Lung (tissue), 12 donors: ENCODE data around the gene FBXO34. TPM values are rescaled to one million over a fixed set of nuclear protein-coding genes. Genes with fewer than 3 reads are reported as not detected.

Source experiments
- ATAC-seq: fragments of 200-7000 bp; cut with Tn5 transposase; one replicate; pipeline ENCODE4 v1.9.1; 2020; ENCODE audit warnings: moderate number of reproducible peaks; ENCODE audit not compliant: insufficient read depth, low FRiP score
- DNase-seq, 3 donors: peaks; one replicate each; pipeline ENCODE4 v3.0.0-alpha.2; 2013 to 2017
- H3K27ac ChIP-seq, 2 donors: one replicate each; pipeline ENCODE4 v1.5.1; 2013; ENCODE audit warnings: mild to moderate bottlenecking in 2 of 2, moderate library complexity in 2 of 2, control low read depth in 1 of 2, inconsistent platforms in 1 of 2, low read depth in 1 of 2, low read length in 1 of 2
- H3K27me3 ChIP-seq, 3 donors: one replicate each; pipeline ENCODE4 v1.5.1; 2013; ENCODE audit warnings: low read length in 2 of 3; ENCODE audit not compliant: control insufficient read depth in 3 of 3, insufficient read depth in 3 of 3
- H3K36me3 ChIP-seq, 4 donors: one replicate each; pipeline ENCODE4 v1.5.1; 2013; ENCODE audit warnings: low read length in 4 of 4, mild to moderate bottlenecking in 1 of 4, moderate library complexity in 1 of 4; ENCODE audit not compliant: control insufficient read depth in 4 of 4, insufficient read depth in 4 of 4
- H3K4me1 ChIP-seq, 5 donors: one replicate each; pipeline ENCODE4 v1.5.1; 2013; ENCODE audit warnings: low read length in 5 of 5, mild to moderate bottlenecking in 2 of 5, moderate library complexity in 1 of 5; ENCODE audit not compliant: control insufficient read depth in 5 of 5, insufficient read depth in 5 of 5
- H3K4me3 ChIP-seq: one replicate; pipeline ENCODE4 v1.5.1; 2013; ENCODE audit warnings: mild to moderate bottlenecking, control low read depth, moderate library complexity
- H3K9ac ChIP-seq, 2 donors: one replicate each; pipeline ENCODE4 v1.5.1; 2013; ENCODE audit warnings: low read length in 2 of 2, control low read depth in 1 of 2; ENCODE audit not compliant: insufficient read depth in 1 of 2
- H3K9me3 ChIP-seq, 4 donors: one replicate each; pipeline ENCODE4 v1.5.1; 2013; ENCODE audit warnings: low read length in 3 of 4, mild to moderate bottlenecking in 1 of 4, moderate library complexity in 1 of 4; ENCODE audit not compliant: control insufficient read depth in 4 of 4, insufficient read depth in 3 of 4
- WGBS, 2 donors: extraction: QIAGEN DNeasy Blood & Tissue Kit; methylation state at CpG; one replicate each; pipeline ENCODE4 v1.1.7; 2013; 5-methylcytosine and 5-hydroxymethylcytosine counted together
- polyA plus RNA-seq, 2 donors: library from polyadenylated mRNA; stranded (reverse); fragments of 200-250 nt; gene quantifications; one replicate each; pipeline ENCODE4 v1.2.1, GENCODE V29; 2013
- total RNA-seq, 2 donors: library from RNA; depleted of rRNA in 1 of 2; stranded (reverse); fragments of >200 nt in 1 of 2; gene quantifications; one replicate each; pipeline ENCODE4 v1.2.1, GENCODE V29; 2014 to 2021
- TF ChIP-seq, protein P1 (sequence below): IDR thresholded peaks from 2 replicates; pipeline ENCODE4 v1.5.1; 2012; ENCODE audit warnings: mild to moderate bottlenecking; ENCODE audit errors: control extremely low read depth, extremely low read depth
- donor health status: control.
- donor health status: control.
- donor health status: Bipolar disorder and iron deficiency.
- donor health status: healthy.
- donor health status: DM: yes; HTN: yes; CAD: no.

FBXO34 gene
- total and polyA plus RNA-seq, 4 donors = 14.0 to 59.4 (median 22.2) TPM

DNA sequence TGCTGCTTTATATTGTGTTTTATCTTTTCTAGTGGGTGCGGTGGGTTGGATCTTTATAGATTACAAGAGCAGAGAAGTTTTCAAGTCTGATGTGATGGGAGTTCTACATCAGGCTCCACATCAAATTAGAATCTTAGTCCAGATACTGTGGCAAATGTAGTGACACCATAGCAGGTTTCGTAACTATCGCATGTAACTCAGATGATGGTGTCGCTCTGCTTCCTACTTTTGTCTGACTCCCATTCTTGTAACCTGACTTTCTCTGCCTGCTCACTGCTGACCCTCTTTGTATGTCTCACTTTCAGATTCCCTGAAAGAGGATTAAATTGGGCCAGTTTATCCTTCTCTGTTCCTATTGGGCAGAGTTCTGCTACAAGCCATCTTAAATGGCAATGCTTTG, 22.8 kb upstream of the FBXO34 start:
- TF ChIP-seq, protein P1, sequence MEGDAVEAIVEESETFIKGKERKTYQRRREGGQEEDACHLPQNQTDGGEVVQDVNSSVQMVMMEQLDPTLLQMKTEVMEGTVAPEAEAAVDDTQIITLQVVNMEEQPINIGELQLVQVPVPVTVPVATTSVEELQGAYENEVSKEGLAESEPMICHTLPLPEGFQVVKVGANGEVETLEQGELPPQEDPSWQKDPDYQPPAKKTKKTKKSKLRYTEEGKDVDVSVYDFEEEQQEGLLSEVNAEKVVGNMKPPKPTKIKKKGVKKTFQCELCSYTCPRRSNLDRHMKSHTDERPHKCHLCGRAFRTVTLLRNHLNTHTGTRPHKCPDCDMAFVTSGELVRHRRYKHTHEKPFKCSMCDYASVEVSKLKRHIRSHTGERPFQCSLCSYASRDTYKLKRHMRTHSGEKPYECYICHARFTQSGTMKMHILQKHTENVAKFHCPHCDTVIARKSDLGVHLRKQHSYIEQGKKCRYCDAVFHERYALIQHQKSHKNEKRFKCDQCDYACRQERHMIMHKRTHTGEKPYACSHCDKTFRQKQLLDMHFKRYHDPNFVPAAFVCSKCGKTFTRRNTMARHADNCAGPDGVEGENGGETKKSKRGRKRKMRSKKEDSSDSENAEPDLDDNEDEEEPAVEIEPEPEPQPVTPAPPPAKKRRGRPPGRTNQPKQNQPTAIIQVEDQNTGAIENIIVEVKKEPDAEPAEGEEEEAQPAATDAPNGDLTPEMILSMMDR = no peak
- ATAC-seq = no peak
- no peaks in the 10 kb centered on the region for H3K4me1 ChIP-seq
- no peaks in the 10 kb centered on the region for H3K36me3 ChIP-seq
- no peak overlapping the region for H3K27ac ChIP-seq
- H3K27me3 ChIP-seq = peaks cover 0 to 4% (median 0%) of the 10 kb centered on the region in 3 donors
- H3K9me3 ChIP-seq = peaks cover 0 to 2% (median 0%) of the 10 kb centered on the region in 4 donors
- H3K4me3 ChIP-seq = no peak overlapping the region
- no peak overlapping the region for H3K9ac ChIP-seq
- no peak for DNase-seq
- 87 to 90% methylated on average over 4 of the region's 4 CpGs for WGBS, 2 donors

- H3K9me3 ChIP-seq = peaks cover 0 to 2% (median 0%) of the 10 kb centered on the region in 4 donors
- 59 to 73% methylated on average over 4 of the region's 4 CpGs for WGBS, 2 donors
- no peak overlapping the region for H3K4me3 ChIP-seq
- no peaks in the 10 kb centered on the region for H3K4me1 ChIP-seq
- H3K27me3 ChIP-seq = peaks cover 0 to 3% (median 0%) of the 10 kb centered on the region in 3 donors
- no peak overlapping the region for H3K27ac ChIP-seq
- DNase-seq (no peak), ATAC-seq (no peak)
- TF ChIP-seq, protein P1 = no peak
- no peaks in the 10 kb centered on the region for H3K36me3 ChIP-seq
- H3K9ac ChIP-seq = no peak overlapping the region
Measured at GRCh38 chr14:55249423-55249822, 21.8 kb upstream of the FBXO34 start.

DNA sequence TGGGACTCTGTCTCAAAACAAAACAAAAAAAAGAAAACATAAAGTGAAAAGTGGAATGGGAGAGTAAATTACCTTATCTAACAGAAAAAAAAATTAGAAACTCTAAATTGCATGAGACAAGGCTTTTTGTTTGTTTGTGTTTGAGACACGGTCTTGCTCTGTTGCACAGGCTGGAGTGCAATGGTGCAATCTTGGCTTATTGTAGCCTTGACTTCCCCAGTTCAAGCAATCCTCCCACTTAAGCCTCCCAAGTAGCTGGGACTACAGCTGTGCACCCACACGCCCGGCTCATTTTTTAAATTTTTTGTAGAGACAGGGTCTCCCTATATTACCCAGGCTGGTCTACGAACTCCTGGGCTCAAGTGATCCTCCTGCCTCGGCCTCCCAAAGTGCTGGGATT, 17.9 kb upstream of the FBXO34 start:
- Histone ChIP-seq H3K27me3 (no peaks in the 10 kb centered on the region), H3K9me3 (peaks cover 0 to 2% (median 0%) of the 10 kb centered on the region in 4 donors), H3K27ac (no peak overlapping the region), H3K9ac (no peak overlapping the region), H3K36me3 (no peaks in the 10 kb centered on the region), H3K4me3 (no peak overlapping the region), H3K4me1 (no peaks in the 10 kb centered on the region)
- TF ChIP-seq, protein P1 = no peak
- no peak for ATAC-seq
- 88 to 94% methylated on average over 5 of the region's 5 CpGs for WGBS, 2 donors
- no peak for DNase-seq

DNA sequence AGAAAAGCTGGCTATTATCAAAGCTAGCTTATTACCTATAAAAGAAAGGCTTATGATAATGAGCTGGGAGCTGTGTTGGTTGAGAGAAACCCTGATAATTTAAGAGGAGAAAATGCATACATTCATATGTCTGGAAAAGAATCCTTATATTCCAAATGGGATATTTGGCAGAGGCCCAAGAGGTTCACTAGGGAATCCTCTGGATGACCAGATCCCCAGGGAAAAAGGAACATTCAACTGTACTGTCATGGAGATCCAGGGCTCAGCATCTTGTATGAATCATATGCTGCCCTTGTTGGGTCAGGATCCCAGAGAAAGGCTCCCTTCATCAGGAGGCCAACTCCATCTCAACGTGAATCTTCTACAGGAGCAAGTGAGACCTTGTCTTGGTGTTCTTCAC, 16.6 kb upstream of the FBXO34 start:
- WGBS, 2 donors = 78 to 85% methylated on average over 1 of the region's 1 CpG
- DNase-seq (no peak), ATAC-seq (no peak)
- no peak overlapping the region for H3K9ac ChIP-seq
- no peak overlapping the region for H3K27ac ChIP-seq
- TF ChIP-seq, protein P1 = no peak
- H3K36me3 ChIP-seq = no peaks in the 10 kb centered on the region
- H3K27me3 ChIP-seq = no peaks in the 10 kb centered on the region
- H3K4me3 ChIP-seq = no peak overlapping the region
- peaks cover 0 to 2% (median 0%) of the 10 kb centered on the region in 4 donors for H3K9me3 ChIP-seq
- no peaks in the 10 kb centered on the region for H3K4me1 ChIP-seq
